Type B pancreatic cell (in vitro differentiated cells): ENCODE measurements around the gene RAB40C. TPM values are rescaled to one million over a fixed set of nuclear protein-coding genes. Genes with fewer than 3 reads are reported as not detected.

Source experiments
- DNase-seq: peaks from one replicate; pipeline ENCODE4 v3.0.0; 2021; ENCODE audit warnings: mixed read lengths; ENCODE audit not compliant: unreplicated experiment; ENCODE audit errors: extremely low spot score
- H3K27ac Mint-ChIP-seq: 2 replicates; pipeline ENCODE4 v1.8.0; 2021; ENCODE audit warnings: mild to moderate bottlenecking, mixed read lengths
- H3K27me3 Mint-ChIP-seq: 2 replicates; pipeline ENCODE4 v1.8.0; 2021; ENCODE audit warnings: mixed read lengths
- H3K36me3 Mint-ChIP-seq: 2 replicates; pipeline ENCODE4 v1.8.0; 2021; ENCODE audit warnings: mixed read lengths
- H3K4me1 Mint-ChIP-seq: one replicate; pipeline ENCODE4 v1.8.0; 2021; ENCODE audit warnings: mixed read lengths; ENCODE audit not compliant: unreplicated experiment
- H3K4me3 Mint-ChIP-seq: 2 replicates; pipeline ENCODE4 v1.8.0; 2021; ENCODE audit warnings: mild to moderate bottlenecking, mixed read lengths
- H3K9me3 Mint-ChIP-seq: 2 replicates; pipeline ENCODE4 v1.8.0; 2021; ENCODE audit warnings: mixed read lengths
- total RNA-seq: library from RNA; stranded (reverse); gene quantifications from 2 replicates; pipeline ENCODE4 v1.2.1, GENCODE V29; 2021; ENCODE audit warnings: low replicate concordance
- TF ChIP-seq, protein P1 (sequence below): fragments of 200-600 bp; sonication (generic); conservative IDR thresholded peaks from 2 replicates; pipeline ENCODE4 v1.5.0; 2021; ENCODE audit warnings: antibody characterized with exemption, mild to moderate bottlenecking

RAB40C gene
- total RNA-seq, 1 donor from 2014 or later = 26.5 TPM

- no peak for DNase-seq
- peaks cover 21% of the 10 kb centered on the region for H3K4me1 Mint-ChIP-seq
- peak within 1 kb of the TSS; percentile 89 for H3K4me3 Mint-ChIP-seq
- TF ChIP-seq, protein P1, sequence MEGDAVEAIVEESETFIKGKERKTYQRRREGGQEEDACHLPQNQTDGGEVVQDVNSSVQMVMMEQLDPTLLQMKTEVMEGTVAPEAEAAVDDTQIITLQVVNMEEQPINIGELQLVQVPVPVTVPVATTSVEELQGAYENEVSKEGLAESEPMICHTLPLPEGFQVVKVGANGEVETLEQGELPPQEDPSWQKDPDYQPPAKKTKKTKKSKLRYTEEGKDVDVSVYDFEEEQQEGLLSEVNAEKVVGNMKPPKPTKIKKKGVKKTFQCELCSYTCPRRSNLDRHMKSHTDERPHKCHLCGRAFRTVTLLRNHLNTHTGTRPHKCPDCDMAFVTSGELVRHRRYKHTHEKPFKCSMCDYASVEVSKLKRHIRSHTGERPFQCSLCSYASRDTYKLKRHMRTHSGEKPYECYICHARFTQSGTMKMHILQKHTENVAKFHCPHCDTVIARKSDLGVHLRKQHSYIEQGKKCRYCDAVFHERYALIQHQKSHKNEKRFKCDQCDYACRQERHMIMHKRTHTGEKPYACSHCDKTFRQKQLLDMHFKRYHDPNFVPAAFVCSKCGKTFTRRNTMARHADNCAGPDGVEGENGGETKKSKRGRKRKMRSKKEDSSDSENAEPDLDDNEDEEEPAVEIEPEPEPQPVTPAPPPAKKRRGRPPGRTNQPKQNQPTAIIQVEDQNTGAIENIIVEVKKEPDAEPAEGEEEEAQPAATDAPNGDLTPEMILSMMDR = no peak
- H3K27me3 Mint-ChIP-seq = no peaks in the 10 kb centered on the region
- peak within 1 kb of the TSS; percentile 74 for H3K27ac Mint-ChIP-seq
- H3K36me3 Mint-ChIP-seq = no peaks in the 10 kb centered on the region
- no peaks in the 10 kb centered on the region for H3K9me3 Mint-ChIP-seq
Measured at GRCh38 chr16:569445-570254, 20.2 kb upstream of the RAB40C start, which contains the start of gene PIGQ. TSS of gene PIGQ (plus strand) at chr16:569968. CDS start at chr16:574075, 4,107 bp downstream.

DNA sequence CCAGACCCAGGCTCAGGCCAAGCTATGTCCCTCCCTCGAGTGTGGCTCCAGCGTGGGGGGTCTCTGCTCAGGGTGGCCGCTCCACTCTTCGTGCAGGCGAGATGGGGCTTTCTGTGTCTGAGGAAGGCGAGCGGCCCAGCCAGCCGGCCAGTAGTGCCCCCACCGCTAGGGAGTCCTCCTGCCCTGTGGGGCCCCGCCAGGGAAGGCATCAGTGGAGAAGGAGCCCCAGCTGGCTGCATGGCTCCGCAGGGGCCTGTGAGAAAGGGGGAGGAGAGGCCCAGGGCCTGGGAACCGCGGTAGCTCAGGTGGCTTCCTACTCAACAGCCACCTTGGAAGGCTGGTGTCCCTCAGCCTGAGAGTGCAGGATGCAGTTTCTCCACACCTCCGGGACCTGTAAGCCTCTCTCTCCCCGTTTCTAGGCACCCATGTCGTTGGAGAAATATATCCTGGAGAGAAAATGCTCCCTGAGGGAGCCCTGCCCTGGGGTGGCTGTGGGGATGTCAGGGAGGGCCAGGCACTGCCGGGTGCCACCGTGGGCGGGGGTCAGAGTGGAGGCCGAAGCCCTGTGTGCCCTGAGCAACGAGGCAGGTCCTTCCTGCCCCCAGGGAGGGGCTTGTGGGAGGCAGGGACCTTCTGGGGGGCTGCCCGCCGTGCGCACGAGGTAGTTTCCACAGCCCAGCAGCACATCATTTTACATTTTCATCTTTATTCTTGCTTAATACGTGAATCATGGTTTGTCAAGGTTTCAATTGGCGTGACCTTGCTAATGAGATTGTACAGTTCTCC is 16.8 kb upstream of the RAB40C start:
- Mint-ChIP-seq H3K4me3 (no peak overlapping the region), H3K4me1 (peaks cover 21% of the 10 kb centered on the region), H3K27me3 (no peaks in the 10 kb centered on the region), H3K27ac (no peak overlapping the region), H3K36me3 (no peaks in the 10 kb centered on the region), H3K9me3 (no peaks in the 10 kb centered on the region)
- TF ChIP-seq, protein P1 = no peak
- DNase-seq = no peak

DNA sequence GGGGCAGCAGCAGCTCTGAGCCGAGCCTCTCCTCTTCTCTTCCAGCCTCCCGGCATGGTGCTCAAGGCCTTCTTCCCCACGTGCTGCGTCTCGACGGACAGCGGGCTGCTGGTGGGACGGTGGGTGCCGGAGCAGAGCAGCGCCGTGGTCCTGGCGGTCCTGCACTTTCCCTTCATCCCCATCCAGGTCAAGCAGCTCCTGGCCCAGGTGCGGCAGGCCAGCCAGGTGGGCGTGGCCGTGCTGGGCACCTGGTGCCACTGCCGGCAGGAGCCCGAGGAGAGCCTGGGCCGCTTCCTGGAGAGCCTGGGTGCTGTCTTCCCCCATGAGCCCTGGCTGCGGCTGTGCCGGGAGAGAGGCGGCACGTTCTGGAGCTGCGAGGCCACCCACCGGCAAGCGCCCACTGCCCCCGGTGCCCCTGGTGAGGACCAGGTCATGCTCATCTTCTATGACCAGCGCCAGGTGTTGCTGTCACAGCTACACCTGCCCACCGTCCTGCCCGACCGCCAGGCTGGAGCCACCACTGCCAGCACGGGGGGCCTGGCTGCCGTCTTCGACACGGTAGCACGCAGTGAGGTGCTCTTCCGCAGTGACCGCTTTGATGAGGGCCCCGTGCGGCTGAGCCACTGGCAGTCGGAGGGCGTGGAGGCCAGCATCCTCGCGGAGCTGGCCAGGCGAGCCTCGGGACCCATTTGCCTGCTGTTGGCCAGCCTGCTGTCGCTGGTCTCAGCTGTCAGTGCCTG is 15.7 kb upstream of the RAB40C start:
- Mint-ChIP-seq H3K4me3 (no peak overlapping the region), H3K27me3 (no peaks in the 10 kb centered on the region), H3K36me3 (no peaks in the 10 kb centered on the region), H3K27ac (no peak overlapping the region), H3K9me3 (no peaks in the 10 kb centered on the region), H3K4me1 (peaks cover 18% of the 10 kb centered on the region)
- DNase-seq = no peak
- TF ChIP-seq, protein P1 = no peak

DNA sequence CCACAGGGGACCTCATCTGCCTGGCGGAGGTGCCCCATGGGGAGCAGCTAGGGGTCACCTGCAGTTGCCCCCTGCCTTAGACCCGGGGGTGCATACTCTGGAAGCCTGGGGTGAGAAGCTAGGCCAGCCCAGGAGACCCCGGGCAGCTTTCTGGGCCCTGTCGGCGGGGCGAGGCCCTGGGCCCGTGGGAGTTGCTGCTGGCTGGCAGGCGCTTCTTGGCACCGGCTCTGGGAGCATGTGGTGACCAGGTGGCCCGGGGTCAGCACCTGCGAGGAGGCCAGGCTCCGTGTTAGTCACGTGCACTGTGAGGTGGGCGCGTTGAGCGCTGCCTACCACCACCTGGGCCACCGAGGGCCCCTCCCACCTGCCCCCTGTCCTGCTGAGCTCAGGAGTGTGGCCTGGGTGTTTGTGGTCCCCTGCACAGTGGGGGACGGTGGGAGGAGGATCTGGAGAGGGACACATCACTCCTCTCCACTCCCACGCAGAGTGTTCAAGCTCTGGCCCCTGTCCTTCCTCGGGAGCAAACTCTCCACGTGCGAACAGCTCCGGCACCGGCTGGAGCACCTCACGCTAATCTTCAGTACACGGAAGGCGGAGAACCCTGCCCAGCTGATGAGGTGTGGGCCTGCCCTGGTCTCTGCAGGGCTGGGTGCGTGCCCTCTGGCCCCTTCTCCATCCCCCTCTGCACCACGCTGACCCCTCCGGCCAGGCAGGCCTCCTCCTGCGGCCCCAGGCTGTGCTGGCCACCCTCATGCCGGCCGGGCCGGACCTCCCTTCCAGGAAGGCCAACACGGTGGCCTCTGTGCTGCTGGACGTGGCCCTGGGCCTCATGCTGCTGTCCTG is 14.3 kb upstream of the RAB40C start:
- Mint-ChIP-seq H3K4me3 (no peak overlapping the region), H3K9me3 (no peaks in the 10 kb centered on the region), H3K27ac (no peak overlapping the region), H3K27me3 (no peaks in the 10 kb centered on the region), H3K4me1 (peaks cover 15% of the 10 kb centered on the region), H3K36me3 (no peaks in the 10 kb centered on the region)
- DNase-seq = no peak
- TF ChIP-seq, protein P1 = no peak
